Suprapubic skin (tissue), 3 donors: ENCODE data around the gene ATE1.
"Not testable (repeated sequence)": the region's sequence is repeated elsewhere in the genome, so short reads cannot be mapped to it uniquely, and the experiment has no call there.

Experiments used
- POLR2A ChIP-seq, 2 donors: fragments of 450-650 bp; IDR thresholded peaks; one replicate each; pipeline ENCODE4 v1.6.1; 2017; ENCODE audit warnings: antibody characterized with exemption in 2 of 2, mild to moderate bottlenecking in 2 of 2, moderate library complexity in 2 of 2
- TF ChIP-seq, protein P1 (sequence below), 2 donors: fragments of 200-600 bp in 1 of 2; fragments of 450-650 bp in 1 of 2; sonication (generic) in 1 of 2; IDR thresholded peaks; one replicate each; pipeline ENCODE4 v1.5.1; 2016 to 2019; ENCODE audit warnings: antibody characterized with exemption in 2 of 2, mild to moderate bottlenecking in 1 of 2, moderate library complexity in 1 of 2

DNA sequence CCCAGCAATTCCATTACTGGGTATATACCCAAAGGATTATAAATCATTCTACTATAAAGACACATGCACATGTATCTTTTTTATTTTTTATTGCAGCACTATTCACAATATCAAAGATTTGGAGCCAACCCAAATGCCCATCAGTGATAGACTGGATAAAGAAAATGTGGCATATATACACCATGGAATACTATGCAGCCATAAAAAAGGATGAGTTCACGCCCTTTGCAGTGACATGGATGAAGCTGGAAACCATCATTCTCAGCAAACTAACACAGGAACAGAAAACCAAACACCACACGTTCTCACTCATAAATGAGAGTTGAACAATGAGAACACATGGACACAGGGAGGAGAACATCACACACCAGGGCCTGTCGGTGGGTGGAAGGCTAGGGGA lies 228.1 kb downstream of the ATE1 start:
- TF ChIP-seq, protein P1, sequence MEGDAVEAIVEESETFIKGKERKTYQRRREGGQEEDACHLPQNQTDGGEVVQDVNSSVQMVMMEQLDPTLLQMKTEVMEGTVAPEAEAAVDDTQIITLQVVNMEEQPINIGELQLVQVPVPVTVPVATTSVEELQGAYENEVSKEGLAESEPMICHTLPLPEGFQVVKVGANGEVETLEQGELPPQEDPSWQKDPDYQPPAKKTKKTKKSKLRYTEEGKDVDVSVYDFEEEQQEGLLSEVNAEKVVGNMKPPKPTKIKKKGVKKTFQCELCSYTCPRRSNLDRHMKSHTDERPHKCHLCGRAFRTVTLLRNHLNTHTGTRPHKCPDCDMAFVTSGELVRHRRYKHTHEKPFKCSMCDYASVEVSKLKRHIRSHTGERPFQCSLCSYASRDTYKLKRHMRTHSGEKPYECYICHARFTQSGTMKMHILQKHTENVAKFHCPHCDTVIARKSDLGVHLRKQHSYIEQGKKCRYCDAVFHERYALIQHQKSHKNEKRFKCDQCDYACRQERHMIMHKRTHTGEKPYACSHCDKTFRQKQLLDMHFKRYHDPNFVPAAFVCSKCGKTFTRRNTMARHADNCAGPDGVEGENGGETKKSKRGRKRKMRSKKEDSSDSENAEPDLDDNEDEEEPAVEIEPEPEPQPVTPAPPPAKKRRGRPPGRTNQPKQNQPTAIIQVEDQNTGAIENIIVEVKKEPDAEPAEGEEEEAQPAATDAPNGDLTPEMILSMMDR (IDR thresholded peaks at IDR 0.05): not testable (repeated sequence)
- TF ChIP-seq POLR2A (IDR thresholded peaks at IDR 0.05): not testable (repeated sequence)
